Cardiac muscle cell (in vitro differentiated cells and primary cell): ENCODE measurements around the gene GAL3ST3. TPM values are rescaled to one million over a fixed set of nuclear protein-coding genes. Genes with fewer than 3 reads are reported as not detected.
"Not testable (repeated sequence)": the region's sequence is repeated elsewhere in the genome, so short reads cannot be mapped to it uniquely, and the experiment has no call there.

ENCODE experiments used
- DNase-seq, 2 donors: peaks; one replicate each; pipeline versions ENCODE4 v3.0.0 to v3.0.0-alpha.2; 2010 to 2017; ENCODE audit warnings: low read depth in 1 of 2, low spot score in 1 of 2
- H3K27ac ChIP-seq: fragments of 200-600 bp; sonication (generic); 2 replicates; pipeline ENCODE4 v1.5.1; 2016
- H3K27me3 ChIP-seq: fragments of 200-600 bp; sonication (generic); 2 replicates; pipeline ENCODE4 v1.6.0; 2016; ENCODE audit warnings: control low read depth
- H3K36me3 ChIP-seq: fragments of 200-600 bp; sonication (generic); 2 replicates; pipeline ENCODE4 v1.5.1; 2016; ENCODE audit warnings: control low read depth
- H3K4me1 ChIP-seq: fragments of 200-600 bp; sonication (generic); 2 replicates; pipeline ENCODE4 v1.8.1; 2017; ENCODE audit warnings: low read depth, mild to moderate bottlenecking, mixed run types
- H3K4me3 ChIP-seq: fragments of 200-600 bp; sonication (generic); 2 replicates; pipeline ENCODE4 v1.5.1; 2016; ENCODE audit warnings: mild to moderate bottlenecking
- H3K9me3 ChIP-seq: fragments of 200-600 bp; sonication (generic); 2 replicates; pipeline ENCODE4 v1.5.1; 2017; ENCODE audit warnings: low read depth, mild to moderate bottlenecking, control low read depth
- polyA plus RNA-seq: library from polyadenylated mRNA; unstranded; fragments of >200 nt; fragmentation: Nextera tagmentation; extraction: Ambion mirVana; gene quantifications from 2 replicates; pipeline ENCODE4 v1.2.1, GENCODE V29; 2016
- total RNA-seq: library from RNA; depleted of rRNA; stranded (reverse); fragments of >200 nt; gene quantifications from 2 replicates; pipeline ENCODE4 v1.2.3, GENCODE V29; 2016
- TF ChIP-seq, protein P1 (sequence below): IDR thresholded peaks from 2 replicates; pipeline ENCODE4 v1.5.1; 2012; ENCODE audit warnings: low read depth, mild to moderate bottlenecking, low read length

The GAL3ST3 gene
- total and polyA plus RNA-seq, 2 experiments from 2014 or later, result 22.3 to 25.5 TPM

DNA sequence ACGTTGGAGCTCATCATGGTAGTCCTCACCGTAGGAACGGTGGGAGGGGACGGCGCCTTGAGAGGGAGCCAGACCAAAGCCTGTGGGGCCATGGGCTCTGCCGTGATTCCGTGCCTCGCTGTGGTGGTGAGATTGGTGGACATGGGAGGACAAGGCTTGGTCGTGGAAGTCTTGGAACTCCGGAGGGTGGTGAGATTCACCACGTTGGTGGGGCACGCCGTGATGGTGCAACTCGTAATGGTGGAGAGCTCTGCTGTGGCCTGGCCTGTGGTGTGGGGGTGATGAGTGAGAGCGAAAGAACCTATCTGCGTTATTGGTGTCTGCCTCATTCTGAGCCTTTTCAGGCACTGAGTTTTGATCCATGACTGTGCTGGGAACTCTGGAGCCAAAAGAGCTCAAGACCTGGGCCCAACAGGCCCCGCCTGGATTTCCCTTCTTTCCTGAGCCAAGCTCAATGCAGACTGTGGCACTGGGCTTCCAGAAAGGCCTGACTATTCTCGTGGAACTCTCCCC, 22.9 kb downstream of the GAL3ST3 start, which contains the start of gene CATSPER1:
CATSPER1 (minus strand) TSS at position 463 of the 513 bp plus-strand sequence; CDS start at position 363, 100 bp downstream.
- TF ChIP-seq, protein P1, sequence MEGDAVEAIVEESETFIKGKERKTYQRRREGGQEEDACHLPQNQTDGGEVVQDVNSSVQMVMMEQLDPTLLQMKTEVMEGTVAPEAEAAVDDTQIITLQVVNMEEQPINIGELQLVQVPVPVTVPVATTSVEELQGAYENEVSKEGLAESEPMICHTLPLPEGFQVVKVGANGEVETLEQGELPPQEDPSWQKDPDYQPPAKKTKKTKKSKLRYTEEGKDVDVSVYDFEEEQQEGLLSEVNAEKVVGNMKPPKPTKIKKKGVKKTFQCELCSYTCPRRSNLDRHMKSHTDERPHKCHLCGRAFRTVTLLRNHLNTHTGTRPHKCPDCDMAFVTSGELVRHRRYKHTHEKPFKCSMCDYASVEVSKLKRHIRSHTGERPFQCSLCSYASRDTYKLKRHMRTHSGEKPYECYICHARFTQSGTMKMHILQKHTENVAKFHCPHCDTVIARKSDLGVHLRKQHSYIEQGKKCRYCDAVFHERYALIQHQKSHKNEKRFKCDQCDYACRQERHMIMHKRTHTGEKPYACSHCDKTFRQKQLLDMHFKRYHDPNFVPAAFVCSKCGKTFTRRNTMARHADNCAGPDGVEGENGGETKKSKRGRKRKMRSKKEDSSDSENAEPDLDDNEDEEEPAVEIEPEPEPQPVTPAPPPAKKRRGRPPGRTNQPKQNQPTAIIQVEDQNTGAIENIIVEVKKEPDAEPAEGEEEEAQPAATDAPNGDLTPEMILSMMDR, result no peak
- no peaks in the 10 kb centered on the region for H3K4me1 ChIP-seq
- H3K27ac ChIP-seq, result no peak within 1 kb of the TSS
- no peaks in the 10 kb centered on the region for H3K9me3 ChIP-seq
- no peaks in the 10 kb centered on the region for H3K36me3 ChIP-seq
- H3K27me3 ChIP-seq, result peaks cover 12% of the 10 kb centered on the region
- H3K4me3 ChIP-seq, result no peak within 1 kb of the TSS
- DNase-seq, result no peak

DNA sequence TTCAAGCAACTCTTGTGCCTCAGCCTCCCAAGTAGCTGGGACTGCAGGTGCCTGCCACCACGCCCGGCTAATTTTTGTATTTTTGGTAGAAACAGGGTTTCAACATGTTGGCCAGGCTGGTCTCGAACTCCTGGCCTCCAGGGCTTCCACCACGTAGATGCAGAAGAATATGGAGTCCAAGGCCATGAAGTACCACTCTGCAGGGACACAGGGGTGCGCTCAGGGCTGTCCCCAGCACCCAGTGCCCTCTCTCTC, 25.8 kb downstream of the GAL3ST3 start:
- H3K36me3 ChIP-seq, DNase-seq, H3K4me3 ChIP-seq, H3K4me1 ChIP-seq, H3K9me3 ChIP-seq, H3K27ac ChIP-seq: not testable (repeated sequence)
- H3K27me3 ChIP-seq, result peaks cover 12% of the 10 kb centered on the region

- no peak overlapping the region for H3K4me3 ChIP-seq
- no peak overlapping the region for H3K27ac ChIP-seq
- no peaks in the 10 kb centered on the region for H3K9me3 ChIP-seq
- TF ChIP-seq, protein P1, result peak; percentile 93
- H3K4me1 ChIP-seq, result no peaks in the 10 kb centered on the region
- DNase-seq, result peak; percentile 69 to 82
- peaks cover 12% of the 10 kb centered on the region for H3K27me3 ChIP-seq
- no peaks in the 10 kb centered on the region for H3K36me3 ChIP-seq
Observed at GRCh38 chr11:66022401-66023185, 26.4 kb downstream of the GAL3ST3 start.

DNA sequence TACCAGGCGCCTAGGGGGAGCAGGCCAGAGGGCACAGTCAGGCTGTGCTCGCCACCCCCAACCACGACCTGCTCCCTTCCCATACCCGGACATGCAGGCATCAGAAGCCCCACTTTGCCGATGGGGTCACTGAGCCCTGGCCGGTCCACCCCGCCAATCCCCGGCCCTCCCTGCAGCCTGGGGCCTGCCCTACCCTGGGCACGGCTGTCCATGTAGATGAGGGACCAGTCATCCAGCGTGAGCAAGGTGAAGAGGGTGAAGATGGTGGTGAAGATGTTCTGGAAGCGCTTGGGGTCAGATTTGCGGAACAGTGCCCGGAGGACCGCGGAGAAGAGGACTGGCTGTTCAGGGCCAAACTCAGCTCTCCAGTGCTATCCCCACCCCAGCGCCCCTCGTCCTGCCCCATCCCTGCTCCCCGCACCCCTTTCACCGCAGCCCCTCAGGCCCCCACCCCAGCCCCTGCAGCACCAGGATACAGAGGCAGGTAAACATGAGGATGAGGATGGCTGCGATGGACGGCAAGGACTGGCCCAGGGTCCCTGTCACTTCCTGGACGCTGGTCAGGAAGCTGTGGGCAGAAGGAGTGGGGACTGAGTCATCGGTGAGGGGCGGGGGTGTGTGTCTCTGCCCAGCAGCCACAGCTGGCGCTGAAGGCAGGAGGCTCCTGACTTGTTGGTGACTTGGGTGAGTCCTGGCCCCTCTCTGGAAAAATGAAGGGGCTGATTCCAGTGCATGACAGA, 28.2 kb downstream of the GAL3ST3 start:
- Histone ChIP-seq H3K9me3 (no peaks in the 10 kb centered on the region), H3K27me3 (peaks cover 12% of the 10 kb centered on the region), H3K4me3 (no peak overlapping the region), H3K36me3 (no peaks in the 10 kb centered on the region), H3K4me1 (no peaks in the 10 kb centered on the region), H3K27ac (no peak overlapping the region)
- peak in 1 of 2 donors; percentile 64 for DNase-seq
- TF ChIP-seq, protein P1, result no peak

- no peaks in the 10 kb centered on the region for H3K9me3 ChIP-seq
- H3K36me3 ChIP-seq, result no peaks in the 10 kb centered on the region
- no peaks in the 10 kb centered on the region for H3K4me1 ChIP-seq
- H3K27ac ChIP-seq, result no peak overlapping the region
- H3K27me3 ChIP-seq, result peaks cover 12% of the 10 kb centered on the region
- no peak overlapping the region for H3K4me3 ChIP-seq
- no peak for DNase-seq
- TF ChIP-seq, protein P1, result no peak
Observed at GRCh38 chr11:66020212-66020611, 28.7 kb downstream of the GAL3ST3 start.

GRCh38 chr11:66017321-66017720, 31.6 kb downstream of the GAL3ST3 start:
- Histone ChIP-seq H3K4me3 (no peak overlapping the region), H3K27me3 (peaks cover 6% of the 10 kb centered on the region), H3K4me1 (no peaks in the 10 kb centered on the region), H3K27ac (no peak overlapping the region), H3K9me3 (no peaks in the 10 kb centered on the region), H3K36me3 (no peaks in the 10 kb centered on the region)
- TF ChIP-seq, protein P1, result no peak
- DNase-seq, result no peak
